NCI-H345 treated with DMSO at 0.1 percent for 48 hours (cell line): ENCODE measurements around the gene MYH11.

Source experiments
- DNase-seq: peaks from one replicate; lab custom pipeline; 2025; ENCODE audit not compliant: unreplicated experiment; lab: John Stamatoyannopoulos, UW

MYH11 gene

GRCh38 chr16:15779664-15780351, 77.0 kb downstream of the MYH11 start:
- DNase-seq: no peak

GRCh38 chr16:15778999-15779614, 77.7 kb downstream of the MYH11 start:
- DNase-seq: no peak

- DNase-seq: no peak
Measured at GRCh38 chr16:15778204-15778743, 78.6 kb downstream of the MYH11 start.

GRCh38 chr16:15777533-15778203, 79.2 kb downstream of the MYH11 start:
- peak; percentile 17 for DNase-seq

- DNase-seq: no peak
Measured at GRCh38 chr16:15776572-15776971, 80.3 kb downstream of the MYH11 start.

- no peak for DNase-seq
Measured at GRCh38 chr16:15775663-15776304, 81.0 kb downstream of the MYH11 start.

GRCh38 chr16:15775209-15775608, 81.6 kb downstream of the MYH11 start:
- no peak for DNase-seq

GRCh38 chr16:15773968-15774367, 82.9 kb downstream of the MYH11 start:
- DNase-seq: no peak

- DNase-seq: no peak
Measured at GRCh38 chr16:15772579-15773293, 84.1 kb downstream of the MYH11 start.

GRCh38 chr16:15771694-15772093, 85.1 kb downstream of the MYH11 start:
- DNase-seq: no peak

- DNase-seq: no peak
Measured at GRCh38 chr16:15770512-15770911, 86.3 kb downstream of the MYH11 start.

GRCh38 chr16:15770107-15770506, 86.7 kb downstream of the MYH11 start:
- no peak for DNase-seq

GRCh38 chr16:15769239-15769638, 87.6 kb downstream of the MYH11 start:
- no peak for DNase-seq

GRCh38 chr16:15768201-15768600, 88.6 kb downstream of the MYH11 start:
- no peak for DNase-seq

- DNase-seq: no peak
Measured at GRCh38 chr16:15766918-15767317, 89.9 kb downstream of the MYH11 start.

- peak; percentile 48 for DNase-seq
Measured at GRCh38 chr16:15765880-15766279, 90.9 kb downstream of the MYH11 start.

GRCh38 chr16:15765116-15765515, 91.7 kb downstream of the MYH11 start:
- no peak for DNase-seq

- no peak for DNase-seq
Measured at GRCh38 chr16:15764112-15764511, 92.7 kb downstream of the MYH11 start.

- no peak for DNase-seq
Measured at GRCh38 chr16:15760129-15760528, 96.7 kb downstream of the MYH11 start.

- no peak for DNase-seq
Measured at GRCh38 chr16:15759070-15759469, 97.8 kb downstream of the MYH11 start.
